ENCODE measurements around the gene PLA2G4A.

Gene PLA2G4A

DNA sequence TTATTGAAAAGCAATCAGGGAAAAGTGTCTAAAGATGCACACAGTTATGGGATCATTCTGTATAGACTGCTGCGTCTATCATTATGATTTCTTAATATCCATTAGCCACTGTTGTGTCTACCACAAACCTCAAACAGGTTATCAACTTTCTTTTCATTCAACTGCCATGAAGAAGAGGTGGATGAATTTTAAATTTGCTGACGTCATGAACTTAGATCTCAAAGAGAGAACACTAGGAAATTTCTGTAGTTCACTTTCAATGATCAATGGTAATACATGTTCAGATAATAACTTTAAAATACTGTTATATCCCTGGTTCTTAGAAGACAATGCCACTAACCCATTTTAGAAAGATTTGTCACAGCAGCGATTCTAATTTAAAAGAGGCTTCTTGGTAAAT, 6.7 kb downstream of the PLA2G4A start:
- DNase-seq: no peak

DNA sequence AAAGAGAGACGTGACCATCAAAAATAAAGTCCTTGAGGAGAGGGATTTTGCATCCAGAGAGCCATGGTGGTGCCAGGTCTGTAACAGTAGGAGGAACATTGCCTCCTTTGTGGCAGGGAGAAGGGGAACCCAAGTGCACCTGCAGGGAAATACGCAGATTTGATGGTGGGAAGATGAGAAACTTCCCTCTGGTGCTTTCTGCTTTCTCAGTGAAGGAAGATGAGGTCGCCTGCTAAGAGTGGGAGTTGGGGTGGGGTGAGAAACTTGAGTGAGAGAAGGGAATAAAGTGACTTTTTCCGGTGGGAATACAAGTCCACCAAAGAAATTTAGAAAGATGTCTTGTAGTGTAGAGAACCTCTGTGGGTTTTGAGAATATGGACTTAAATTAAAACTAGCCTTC, 9.1 kb downstream of the PLA2G4A start:
- no peak for DNase-seq

DNA sequence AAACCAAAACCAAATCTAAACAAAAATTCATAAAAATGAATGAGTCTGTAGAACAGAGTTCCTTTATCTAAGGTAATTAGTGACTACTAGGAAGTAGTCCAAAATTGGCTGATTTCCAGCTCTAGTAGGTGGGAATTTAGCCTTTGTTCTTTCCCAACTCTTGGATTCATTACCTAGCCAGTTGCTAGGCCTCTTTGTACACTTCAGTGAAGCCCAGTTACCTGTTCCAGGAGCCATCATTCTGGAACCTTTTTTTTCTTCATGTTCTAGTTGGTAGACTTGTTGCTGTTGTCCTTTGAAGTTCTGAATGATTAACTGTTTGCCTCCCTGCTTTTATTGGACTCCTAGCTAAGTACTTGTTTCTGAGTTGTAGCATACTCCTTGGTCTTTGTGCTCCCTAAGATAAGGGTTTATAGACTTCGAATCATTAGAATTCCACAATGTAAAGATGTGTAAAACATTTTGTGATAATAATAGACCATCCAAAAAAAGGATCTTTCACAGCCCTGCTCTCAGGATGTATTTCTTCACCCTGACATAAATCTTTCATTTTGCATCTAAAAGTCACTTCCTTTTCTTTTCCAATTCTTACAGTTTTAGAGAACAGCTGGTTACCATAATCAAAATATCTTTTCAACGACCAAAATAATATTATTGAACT, 9.8 kb downstream of the PLA2G4A start:
- no peak for DNase-seq

DNA sequence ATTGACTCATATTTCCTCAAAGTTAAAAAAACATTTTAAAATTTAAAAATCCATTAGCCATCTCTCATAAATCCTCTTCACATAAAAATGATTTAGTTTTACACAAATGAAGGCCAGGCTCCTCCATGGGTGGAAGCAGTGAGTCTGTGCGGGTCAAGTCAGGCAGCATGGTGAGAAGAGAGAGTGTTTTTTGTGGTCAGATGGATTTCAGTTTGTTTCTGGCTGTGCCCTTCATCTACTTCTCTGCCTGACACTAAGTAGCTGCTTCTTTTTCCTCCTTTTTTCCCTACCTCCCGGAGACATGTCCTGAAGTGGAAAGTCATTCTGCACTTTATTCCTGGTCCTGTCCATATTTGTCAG, 10.3 kb downstream of the PLA2G4A start:
- no peak for DNase-seq

DNA sequence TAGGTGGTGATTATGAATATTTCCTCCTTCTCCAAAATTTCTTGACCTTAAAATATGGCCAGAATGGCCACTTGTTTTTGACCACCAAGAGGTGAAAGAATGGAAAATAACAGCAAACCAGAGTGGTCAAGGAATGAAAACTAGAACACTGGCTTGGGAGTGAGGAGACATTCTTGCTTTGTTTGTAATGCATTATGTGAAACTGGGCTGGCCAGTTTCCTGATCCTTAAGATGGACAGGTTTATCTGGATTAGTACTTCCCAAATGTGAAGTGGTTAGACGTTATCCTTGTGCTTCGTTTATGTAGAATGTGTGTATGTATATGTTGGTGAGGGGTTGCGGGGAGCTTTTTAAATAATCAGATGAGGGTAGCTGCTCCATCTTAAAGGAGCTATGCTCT, 12.8 kb downstream of the PLA2G4A start:
- no peak for DNase-seq

DNA sequence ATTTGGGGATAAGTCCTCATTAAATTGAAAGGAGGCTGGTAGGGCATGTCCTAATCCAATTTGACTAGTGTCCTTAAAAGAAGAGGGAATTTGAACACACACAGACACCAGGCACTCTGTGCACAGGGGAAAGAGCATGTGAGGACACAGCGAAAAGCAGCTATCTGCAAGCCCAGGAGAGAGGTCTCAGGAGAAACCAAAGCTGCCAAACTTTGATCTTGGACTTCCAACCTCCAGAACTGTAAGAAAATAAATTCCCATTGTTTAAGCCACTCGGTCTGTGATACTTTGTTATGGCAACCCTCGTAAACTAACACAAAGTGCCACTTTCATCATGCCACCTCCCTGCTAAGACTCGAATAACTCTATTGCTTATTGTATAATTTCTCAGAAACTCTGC, 13.8 kb downstream of the PLA2G4A start:
- no peak for DNase-seq

DNA sequence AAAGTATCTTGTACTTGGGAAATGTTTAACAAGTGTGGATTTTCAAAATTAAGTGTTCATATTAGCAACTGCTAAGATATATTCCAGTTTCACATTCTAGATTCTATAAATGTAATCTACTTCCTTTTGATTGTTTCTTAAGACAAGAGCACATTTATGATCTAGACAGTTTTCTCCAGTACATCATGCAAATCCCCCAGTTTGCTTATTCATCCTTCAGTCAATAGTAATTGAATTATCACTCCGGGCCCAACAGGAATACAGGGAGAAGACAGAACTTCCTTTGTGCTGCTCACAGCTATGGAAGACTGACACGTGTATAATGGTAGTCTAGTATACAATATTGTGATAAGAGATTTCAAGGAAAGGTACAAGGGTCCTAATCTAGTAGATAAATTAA, 14.5 kb downstream of the PLA2G4A start:
- DNase-seq: no peak

DNA sequence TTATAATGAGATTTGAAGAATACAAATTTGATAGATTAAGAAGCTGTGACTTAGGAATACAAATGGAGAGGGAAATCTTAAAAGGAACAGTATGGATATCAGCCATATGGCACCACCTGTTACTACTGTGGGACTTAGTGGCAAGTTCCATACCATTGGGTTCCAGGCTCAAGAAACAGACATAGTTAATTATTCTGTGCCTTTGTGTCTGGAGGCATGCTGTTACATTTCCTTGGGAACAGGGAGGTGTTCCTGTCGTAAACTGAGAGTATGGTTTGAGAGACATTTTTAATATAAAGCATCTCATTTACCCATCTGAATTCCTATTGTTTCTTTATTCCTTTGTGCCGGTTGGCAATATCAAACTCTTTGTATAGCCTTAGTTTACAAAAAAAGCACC, 15.2 kb downstream of the PLA2G4A start:
- no peak for DNase-seq

DNA sequence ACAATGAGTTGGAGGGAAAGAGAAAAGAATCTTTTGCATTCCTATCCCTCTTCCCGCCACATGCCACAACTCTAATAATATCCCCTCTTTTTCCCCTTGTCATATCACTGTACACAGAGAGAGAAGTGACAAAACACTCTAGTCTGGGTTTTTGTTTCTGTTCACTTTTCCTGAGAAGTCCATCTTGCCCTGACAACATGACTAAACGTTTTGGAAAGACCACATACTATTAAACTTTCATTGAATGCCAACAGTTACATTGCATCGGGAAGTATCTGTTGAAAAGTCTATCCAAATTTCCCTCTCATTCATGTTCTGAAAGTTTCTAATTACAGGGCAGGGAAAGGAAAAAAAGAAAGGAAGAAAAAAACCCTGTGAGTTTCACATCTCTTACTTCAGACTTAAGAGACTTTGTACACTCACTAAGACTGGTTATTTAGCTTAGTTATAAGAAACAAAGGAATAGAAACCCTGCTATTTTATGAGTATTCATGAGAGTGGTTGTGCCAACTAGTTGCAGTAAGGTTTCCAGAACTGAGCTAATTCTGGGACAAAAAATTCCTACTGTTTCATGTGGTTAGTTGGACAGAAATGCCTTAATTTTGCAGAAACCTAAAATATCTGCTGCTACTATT, 16.9 kb downstream of the PLA2G4A start:
- DNase-seq: no peak

DNA sequence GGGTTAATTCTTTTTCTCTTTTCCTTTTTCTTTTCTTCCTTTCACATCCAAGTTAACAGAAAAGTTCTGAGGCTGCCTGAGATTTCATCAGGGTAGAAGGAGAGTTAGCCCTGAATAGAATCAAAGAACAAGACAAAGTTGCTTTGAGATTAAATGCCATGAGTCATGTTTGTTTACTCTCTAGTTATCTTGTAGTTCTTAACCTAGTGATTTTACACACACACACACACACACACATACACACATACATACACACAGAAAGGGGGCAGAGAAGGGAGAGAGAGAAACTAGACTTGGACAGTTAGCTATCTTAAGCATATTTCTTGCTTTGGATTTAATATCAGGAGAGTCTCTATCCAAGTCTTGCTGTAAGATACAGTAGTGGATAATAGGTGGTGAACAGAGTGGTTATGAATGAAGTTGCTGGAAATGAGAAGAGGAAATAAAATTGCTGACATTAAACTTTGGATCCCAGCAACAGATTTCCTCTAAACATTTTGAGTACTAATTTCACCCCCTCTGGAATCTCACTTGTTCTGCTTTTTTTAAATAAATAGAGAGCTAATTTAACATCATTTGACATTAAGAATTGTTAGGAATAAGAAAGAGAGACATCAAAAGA, 19.9 kb downstream of the PLA2G4A start:
- DNase-seq: no peak

DNA sequence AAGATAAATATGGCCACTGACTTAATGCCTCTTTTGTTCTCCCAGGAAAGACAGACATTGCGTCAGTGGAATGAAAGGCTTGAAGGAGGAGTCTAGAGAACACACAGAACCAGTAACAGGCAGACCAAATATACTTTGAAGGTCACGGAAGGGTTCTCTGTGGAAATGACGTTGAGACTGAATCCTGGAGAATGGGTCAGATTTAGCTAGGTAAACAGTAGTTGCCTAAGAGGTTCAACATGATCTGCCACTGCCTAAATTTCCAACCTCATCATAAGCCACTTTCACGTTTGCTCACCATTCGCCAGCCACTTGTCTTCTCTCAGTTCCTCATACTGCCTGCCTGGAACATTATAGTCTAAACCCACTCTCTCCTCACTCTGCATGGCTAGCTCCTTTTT, 20.5 kb downstream of the PLA2G4A start:
- DNase-seq: no peak

DNA sequence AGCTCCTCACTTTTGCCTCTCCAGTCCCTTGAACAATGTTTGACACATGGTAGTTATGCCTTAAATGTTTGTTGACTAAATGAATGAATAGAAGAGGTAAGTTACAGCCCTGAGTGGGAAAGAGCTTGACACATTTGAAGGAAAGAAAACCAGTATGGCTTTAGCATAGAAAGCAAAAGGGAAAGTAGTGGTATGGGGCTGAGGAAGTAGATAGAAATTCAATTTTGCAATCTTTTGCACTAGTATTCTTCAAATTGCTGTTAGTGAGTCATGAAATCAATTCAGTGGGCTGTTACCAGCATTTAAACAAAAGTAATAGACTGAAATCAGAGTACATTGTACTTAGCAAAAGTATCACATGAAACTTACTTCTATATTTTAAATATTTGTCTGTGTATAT, 21.1 kb downstream of the PLA2G4A start:
- DNase-seq: no peak

DNA sequence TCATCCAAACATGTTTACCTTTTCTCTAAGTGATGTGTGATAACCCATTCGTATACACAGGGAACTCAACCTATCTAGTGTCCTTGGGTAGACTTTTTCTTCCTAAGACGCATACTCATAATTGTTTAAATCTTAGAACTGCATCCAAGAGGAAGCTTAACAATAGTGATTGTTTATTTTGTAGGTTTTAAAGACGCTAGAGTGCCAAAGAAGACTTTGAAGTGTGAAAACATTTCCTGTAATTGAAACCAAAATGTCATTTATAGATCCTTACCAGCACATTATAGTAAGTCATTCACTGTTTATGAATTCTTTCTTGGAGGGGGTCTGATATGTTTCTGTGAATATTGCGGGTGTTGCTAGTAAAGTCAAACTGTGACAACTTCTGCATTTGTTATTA, 25.4 kb downstream of the PLA2G4A start:
- DNase-seq: no peak

DNA sequence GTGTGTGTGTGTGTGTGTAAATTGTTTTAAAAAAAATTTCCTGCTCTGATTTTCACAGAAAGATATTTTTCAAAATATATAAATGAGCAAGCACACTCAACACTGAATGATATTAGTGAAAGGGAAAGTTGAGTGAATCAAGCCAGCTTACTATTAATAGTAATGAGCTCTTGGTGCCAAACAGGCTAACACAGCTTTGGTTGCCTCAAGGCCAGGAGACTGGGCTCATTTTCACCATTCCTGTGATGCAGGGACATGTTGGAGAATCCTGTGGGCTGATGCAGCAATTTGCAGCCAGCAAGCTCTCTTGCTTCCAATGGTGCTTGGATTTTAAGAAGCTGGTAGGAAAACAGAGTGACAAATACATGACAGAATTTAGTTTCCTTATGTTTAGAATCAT, 30.2 kb downstream of the PLA2G4A start:
- no peak for DNase-seq

DNA sequence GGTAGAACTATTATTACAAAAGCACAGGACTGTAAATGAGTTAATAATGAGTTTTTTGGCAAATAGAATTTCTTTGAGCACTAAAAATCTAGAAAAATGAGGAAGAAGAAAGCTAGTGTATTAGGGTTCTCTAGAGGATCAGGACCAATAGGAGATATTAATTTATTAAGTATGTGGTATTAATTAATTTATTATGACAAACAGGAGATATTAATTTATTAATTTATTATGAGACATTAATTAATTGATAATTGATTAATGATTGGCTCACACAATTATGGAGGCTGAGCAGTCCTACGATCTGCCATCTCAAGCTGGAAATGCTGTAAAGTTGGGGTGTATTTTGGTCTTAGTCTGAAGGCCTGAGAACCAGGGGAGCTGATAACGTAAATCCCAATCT, 31.2 kb downstream of the PLA2G4A start:
- DNase-seq: no peak

DNA sequence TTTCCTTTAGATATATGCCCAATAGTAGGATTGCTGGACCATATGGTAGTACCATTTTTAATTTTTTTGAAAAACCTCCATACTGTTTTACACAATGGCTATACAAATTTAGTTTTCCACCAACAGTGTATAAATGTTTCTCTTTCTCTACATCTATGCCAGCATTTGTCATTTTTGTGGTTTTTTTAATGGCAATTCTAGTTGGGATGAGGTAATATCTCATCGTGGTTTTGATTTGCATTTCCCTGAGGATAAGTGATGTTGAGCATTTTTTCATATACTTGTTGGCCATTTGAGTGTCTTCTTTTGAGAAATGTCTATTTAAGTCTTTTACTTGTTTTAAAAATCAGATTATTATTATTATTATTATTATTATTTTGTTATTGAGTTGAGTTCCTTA, 35.5 kb downstream of the PLA2G4A start:
- no peak for DNase-seq

DNA sequence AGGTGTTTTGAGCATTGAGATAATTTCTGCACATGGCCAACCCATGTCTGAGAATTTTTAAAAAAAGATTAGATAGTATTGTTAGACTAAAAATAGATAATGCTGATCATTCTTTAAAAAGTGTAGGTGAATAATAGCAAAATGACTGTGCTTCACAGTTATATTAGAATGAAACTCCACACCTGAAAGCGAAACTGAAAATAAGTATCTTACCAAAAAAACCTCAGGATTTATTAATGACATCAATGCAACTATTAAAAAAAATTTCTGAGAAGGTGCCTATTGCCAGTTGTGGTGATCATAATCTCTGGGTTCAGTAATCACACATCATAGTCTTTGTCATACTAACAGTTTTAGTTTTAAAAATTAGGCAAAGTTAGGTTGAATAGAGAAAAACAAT, 36.5 kb downstream of the PLA2G4A start:
- DNase-seq: no peak

DNA sequence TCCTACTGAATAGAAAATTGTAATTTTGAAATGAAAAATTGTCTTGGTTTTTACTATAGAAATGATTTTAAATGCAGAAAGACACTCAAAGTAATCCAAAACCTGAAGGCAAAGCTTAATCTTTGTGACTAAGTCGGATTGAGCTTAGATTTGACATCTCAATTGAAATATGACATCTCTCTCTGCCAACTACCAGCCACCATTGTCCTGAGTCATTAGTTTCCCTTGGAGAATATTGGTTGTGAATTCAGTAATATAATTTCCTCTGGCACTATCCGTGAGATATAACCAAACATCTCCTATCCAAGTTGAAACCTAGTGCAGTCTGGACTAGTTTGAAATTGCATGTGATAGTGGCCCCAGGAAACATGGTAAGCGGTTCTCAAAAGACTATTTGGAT, 37.1 kb downstream of the PLA2G4A start:
- DNase-seq: no peak

DNA sequence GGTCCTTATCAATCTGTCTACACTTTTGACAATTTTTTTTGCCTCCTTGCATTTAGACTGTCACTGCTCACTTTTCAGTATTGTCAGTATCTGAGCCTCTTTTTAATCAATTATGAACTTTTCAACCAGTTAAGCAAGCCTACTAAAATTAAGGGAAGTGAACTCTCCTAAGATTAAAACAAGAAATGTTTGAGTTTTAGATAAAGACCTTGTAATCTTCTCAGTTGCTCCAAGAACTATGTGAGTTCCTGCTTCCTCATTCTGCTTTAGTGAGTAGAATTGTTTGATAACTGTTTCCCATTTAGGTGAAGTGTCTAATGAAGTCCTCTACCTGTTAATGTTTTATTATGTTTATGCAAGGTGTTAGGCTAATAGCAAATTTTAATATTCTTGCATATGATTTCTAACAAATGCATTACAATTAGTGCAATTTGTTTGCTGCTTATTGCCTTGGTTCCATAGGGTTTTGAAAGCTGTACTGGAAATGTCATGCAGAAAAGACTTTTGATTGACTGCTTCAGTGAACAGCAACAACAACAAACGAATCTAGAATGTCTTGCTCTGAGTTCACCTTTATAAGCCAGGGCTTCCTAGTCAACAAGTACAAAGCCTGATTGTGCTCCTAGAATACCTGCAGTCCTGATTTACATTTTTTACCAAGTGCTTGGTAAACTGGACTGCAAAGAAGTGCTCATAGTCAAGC, 40.9 kb downstream of the PLA2G4A start:
- DNase-seq: no peak

DNA sequence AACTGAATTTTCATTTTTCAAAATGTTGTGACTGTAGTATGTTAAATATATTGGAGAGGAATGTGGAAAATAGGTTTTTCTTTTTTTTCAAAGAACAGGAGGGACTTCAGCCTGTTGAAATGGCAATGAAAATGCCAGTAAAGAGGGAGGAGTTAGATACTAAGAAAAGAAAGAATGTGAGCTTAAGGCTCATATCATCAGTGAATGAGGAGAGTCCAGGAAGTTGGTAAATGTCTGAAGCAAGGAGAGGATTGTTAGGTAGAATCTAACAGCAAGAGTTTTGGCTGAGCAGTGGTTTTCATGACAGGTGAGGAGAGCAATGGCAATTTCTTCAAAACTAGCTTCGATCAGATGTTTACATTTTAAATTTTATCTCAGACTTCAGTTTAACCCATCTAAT, 43.0 kb downstream of the PLA2G4A start:
- DNase-seq: no peak

DNA sequence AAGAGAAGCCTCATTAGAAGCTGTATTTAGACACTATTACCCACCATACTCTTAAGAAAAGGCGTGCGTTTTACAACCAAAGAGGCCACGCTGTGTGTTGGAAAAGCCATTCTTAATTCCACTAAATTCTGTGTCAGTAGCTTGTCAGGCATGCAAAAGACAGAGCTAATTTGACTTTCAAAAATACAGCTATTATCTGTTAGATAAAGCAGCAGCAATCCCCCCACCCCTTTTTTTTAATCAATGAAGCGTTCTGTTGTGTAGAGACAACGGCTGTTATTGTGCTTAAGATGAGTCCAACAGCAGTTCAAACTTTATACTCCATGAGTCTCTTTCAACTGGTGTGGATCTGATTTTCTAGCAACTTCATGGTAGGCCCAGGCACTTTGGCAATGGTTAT, 43.5 kb downstream of the PLA2G4A start:
- no peak for DNase-seq

DNA sequence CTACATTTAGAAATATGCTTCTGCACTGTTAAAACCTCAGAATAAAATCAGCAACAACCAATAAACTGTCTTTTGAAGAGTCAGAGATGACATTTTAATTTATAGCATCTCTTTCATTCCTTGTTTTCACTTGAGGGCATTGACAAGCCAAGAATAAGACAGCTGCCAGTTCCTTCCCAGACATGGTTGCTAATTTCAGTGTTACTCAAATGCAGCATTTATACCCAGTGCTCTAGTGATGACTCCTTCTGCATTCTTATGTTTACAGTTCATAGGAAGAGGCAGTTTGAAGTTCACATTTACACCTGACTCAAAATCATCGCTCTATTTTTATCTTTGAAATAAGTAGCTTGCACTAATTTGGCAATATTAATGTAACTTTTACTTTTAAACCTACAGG, 44.9 kb downstream of the PLA2G4A start:
- DNase-seq: no peak

DNA sequence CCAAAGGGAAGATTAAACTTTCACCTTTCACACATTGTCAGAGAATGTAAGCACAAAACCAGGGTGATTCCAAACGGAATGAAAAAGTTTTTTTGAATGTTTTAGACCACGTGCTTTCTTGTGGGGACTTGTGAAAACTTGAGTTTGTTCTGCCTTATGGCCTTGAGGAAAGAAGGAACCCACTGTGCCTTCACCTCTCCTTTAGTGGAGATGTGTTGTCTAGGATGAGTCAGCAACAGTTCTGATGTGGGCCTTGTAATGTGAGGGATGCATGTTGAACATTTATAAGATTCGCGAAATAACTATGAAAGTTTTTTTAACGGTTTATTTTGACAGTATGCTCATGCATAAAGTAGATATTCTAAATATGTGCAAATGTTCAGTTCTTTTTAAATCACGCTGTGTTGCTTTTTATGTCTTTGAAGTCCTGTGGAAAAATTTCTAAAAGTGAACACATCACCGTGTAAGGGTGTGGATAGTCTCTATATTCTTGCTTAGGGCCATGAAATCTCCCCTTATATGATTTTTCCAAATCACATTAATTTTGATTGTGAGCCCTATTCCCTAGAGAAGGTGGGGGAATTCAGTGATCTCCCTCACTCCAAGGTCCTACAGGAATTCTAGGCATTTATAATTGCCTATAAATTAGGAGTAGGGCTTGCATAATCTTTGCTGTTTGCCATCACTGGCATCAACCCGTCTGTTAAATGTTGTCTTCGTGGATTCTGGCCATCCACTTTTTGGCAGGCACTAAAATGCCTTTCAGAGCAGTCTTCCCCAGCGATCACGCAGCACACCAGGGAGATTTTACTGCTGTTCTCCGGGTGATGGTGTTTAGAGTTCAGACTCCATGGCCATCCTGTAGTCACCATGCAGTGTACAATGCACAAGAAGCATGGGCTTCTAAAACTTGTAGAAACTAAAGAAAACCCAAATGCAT, 47.4 kb downstream of the PLA2G4A start:
- no peak for DNase-seq
